NCI-H1436 treated with DMSO at 0.1 percent for 48 hours (cell line): ENCODE results near the gene POLR2J.

Experiments
- DNase-seq: peaks from one replicate; lab custom pipeline; 2025; lab: John Stamatoyannopoulos, UW

Gene POLR2J

DNA sequence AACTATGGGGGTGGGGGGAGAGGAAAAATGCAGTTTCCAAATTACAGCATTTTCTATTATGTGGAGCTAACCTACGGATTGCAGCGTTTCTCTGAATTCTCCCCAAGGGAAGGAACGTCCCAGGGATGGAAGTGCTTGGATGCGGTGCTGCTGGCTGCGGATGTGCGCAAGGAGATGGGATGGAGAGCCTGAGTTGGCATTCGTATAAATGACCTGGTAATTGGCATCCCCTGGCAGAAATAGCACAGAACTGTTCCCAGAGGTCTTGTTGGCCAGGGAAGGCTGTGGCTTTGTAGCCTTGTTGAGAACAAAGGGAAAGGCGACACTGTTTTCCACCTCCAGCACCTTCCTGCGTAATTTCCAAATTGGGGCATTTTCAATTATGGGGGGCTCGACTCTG lies 42.6 kb downstream of the POLR2J start:
- no peak for DNase-seq

DNA sequence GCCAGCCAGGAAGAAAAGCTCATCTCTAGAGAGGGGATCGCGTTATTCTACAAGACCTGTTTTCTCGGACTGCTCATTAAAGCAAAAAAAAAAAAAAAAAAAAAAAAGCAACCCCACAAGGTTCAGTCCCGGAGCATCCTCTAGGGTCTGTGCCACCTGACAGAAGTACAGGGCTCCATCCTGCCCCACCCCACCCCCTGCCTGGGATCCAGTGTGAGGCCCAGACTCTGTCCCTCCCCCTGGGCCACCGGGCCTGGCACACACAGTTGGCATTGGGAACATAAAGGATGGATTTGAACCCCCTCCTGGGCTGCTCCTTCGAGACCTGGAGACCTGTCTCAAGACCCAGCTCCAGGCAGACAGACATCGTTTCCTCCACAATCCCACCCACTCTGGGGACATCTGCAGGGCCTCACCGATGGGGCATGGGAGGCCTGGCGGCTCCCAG lies 44.7 kb downstream of the POLR2J start:
- no peak for DNase-seq

DNA sequence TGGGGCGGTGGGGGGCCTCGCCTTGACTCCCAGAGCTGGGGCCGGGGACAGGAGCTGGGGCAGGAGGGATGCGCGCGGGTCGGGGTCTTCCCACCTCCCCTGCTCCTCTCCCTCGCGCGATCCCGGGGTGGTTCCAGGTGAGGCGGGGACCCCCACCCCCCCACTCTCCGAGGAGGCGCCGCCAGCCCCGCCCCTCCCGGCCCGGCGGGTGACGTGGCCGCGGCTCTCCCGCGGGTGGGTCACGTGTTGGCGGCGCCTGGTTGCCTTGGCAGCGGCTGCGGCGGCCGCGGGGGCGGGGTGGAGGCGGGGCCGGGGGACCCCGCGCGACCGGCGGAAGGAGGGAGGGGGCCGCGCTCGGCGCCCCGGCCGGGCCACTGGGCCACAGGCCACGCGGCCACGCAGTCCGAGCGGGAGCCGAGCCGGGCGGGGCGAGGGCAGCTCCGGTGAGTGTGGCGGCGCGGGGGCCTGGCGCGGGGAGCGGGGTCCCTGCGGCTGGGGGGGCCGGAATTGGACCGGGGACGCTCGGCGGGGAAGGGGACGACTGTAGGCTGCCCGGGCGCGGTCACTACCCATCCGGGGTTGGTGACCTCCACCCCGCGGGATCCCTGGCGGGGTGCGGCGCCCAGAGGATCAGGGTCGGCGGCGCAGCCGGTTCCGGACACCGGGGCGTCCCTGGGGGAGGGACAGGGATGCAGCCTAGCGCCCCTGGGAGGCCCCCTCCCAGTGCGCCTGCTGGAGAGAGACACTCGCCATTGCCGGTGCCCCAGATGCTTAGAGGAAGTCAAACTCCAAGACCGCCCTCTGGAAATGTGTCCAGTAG lies 45.3 kb downstream of the POLR2J start, which contains the start of gene ORAI2:
ORAI2 (plus strand) TSS at position 357 of the 820 bp plus-strand sequence. CDS start 5,382 bp downstream, outside the sequence.
- DNase-seq = no peak

DNA sequence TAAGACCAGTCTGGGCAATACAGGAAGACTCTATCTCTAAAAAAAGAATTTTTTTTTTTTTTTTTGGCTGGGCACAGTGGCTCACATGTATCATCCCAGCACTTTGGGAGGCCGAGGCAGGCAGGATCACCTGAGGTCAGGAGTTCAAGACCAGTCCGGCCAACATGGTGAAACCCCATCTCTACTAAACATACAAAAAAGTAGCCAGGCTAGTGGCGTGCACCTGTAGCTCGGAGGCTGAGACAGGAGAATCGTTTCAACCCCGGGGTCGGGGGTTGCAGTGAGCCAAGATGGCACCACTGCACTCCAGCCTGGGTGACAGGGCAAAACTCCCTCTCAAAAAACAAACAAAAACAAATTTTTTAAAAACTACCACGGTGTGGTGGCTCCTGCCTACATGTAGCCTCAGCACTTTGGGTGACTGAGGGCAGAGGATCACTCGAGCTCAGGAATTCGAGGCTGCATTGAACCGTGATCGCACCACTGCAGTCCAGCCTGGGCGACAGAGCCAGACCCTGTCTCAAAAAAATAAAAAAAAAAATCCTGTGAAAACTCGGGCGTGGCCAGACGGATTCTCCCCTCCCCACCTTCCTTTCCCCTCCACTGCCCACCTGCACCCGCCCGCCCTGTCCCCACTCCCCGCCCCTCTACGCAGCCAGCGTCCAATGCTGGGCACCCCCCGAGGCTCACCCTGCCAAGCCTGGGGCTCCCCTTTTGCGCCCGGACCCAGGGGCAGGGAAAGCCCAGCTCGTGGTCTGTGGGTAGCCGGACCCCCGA lies 46.1 kb downstream of the POLR2J start:
- no peak for DNase-seq

DNA sequence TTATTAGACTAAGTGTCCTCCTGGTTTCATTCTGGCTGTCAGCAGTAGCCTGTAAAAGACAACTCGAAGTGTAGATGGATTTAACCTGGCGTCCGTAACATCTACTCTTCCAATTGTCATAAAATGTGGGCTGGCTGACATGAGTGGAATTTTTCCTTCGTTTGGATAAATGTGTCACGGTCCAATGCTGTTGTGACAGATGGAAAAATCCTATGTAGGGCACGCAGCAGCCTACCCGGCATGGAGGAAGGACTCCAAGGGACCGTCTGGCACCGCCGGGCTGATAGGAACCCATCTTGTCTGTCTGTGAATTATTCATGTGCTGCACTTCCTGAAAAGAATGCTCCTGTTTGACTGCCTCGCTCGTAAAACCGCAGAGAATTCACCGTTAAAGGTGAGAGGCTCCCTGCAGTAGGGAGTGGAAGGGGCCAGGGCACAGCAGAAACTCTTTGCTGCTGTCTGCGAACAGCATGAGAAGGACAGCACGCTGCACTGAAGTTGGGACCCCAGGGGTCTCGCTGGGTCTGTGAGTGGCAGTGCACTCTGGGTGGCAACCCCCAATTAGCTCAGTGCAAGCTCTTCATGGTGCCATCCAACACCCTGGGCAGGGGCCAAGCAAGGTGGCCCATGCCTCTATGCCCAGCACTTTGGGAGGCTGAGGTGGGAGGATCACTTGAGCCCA lies 47.0 kb downstream of the POLR2J start:
- DNase-seq = no peak

DNA sequence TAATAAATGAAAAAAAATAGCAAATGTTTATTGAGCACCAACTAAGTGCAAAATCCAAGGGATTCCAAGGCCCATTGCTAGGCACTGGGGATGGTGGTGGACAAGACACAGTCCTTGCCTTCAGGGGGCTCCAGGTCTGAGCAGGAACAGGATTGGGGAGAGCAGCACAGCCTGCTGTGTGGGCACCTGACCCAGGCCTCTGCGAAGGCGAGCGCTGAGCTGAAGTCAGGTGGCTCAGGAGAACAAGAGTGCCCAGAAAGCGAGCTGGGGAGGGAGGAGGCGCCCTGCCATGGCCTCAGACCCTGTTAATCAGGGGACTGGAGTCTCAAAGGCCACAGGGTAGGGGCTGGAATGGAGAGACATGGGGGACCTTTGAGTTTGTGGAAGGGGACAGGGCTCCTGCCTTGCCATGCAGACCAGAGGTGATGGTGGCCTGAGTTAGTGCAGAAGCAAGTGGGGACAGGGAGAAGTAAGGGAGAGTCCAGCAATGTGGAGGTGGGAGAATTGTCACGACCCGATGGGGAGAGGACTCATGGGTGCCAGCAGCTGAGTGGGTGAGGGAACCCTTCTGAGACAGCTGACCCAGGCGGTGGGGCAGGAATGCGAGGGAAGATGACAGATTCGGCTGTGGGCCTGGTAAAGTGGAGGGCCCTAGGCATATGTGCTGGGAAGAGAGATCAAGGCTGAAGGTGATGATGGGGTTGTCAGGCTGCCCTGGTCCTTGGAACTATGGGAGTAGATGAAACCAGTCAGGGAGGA lies 49.4 kb downstream of the POLR2J start:
- DNase-seq = no peak

DNA sequence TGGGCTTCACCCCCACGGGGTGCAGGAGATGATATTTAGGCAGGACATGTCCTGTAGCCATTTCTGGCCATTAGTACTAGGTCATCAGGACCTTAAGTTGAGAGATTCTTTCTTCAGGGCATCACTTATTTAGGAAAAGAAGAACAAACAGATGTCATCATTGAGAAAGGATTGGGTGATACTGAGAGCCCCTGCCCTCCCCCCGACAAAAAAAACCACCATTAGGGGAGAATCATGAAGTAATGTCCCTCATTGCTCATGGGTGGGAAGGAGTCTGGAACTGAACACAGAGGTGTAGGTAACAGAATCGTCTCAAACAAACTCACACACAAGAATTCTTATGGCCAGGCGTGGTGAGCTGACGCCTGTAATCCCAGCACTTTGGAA lies 51.7 kb downstream of the POLR2J start:
- DNase-seq = no peak

DNA sequence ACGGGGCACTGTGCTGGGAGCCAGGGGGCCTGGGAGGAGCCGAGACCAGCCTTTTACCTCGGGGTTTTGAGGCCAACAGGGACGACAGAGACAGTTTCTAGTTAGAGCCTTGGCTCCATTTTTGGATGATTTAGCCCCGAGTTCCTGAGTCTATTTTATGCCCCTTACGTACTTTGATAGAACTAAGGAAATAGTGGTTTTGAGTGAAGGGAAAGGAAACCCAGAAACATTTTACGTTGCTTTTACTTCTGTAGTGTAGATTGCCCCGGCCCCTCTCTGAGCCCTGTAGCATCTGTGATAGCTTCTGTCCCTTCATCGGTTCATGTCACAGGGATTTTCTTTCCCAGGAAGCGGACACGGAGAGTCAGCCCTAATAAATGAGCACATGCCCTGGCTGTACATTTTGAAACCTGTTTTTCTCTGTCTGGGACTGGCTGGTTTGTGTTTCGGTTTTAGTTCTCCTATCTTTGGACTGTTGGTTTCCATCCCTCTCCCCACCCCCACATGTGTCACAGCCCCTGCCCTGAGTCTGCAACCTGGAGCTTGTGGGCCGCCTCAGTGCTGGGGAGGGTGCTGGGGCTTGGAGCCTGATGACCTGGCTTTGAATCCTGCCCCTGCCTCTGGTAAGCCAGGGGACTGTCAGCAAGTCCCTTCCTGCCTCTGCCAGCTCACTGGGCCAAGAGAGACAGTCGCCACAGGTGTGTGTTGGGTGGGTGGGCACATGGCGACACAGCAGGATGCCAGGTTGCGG lies 52.3 kb downstream of the POLR2J start:
- DNase-seq = no peak

DNA sequence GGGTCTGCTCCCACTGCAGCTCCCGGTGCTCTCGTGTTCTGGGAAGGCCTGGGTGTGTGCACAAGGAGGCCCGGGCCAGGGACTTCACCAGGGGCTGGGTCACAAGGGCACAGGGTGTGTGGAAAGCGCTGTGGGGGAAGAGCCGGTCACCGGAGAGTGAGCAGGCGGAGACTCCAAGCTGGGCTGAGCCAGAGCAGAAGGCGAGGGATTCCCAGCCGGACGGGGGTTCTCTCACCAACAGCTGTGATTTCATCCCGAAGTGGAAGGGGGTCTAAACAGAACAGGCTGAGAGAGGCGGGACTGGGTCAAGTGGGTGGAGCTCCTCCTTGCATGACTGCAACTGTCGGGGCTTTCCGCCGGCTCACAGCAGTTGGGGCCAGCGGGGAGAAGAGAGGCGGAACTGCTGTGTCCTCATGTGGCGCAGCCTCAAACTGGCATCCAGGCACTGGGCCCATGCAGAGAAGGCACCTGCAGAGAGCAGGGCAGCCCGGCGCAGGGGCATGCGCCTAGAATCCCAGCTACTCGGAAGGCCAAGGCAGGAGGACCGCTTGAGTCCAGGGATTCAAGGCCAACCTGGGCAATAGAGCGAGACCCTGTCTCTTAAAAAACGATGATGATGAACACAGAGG lies 53.0 kb downstream of the POLR2J start:
- DNase-seq = no peak

DNA sequence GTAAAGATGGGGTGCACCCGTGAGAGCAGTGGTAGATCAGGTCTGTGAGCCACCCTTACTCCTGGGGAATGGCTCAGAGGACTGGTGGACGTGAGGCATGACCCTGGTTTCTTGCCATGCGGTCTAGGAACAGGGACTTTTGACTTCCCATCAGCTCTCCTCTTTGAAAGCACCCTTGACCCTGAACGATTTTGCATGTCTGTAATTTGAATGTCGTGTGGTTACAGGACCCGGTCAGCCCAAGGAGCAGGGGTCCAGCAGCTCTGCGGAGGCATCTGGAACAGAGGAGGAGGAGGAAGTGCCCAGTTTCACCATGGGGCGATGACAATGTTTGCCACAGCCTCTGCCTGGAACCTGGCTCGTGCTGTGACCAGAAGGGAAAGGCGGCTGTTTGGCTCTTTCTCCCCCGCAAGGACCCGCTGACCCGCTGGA lies 53.9 kb downstream of the POLR2J start:
- no peak for DNase-seq

DNA sequence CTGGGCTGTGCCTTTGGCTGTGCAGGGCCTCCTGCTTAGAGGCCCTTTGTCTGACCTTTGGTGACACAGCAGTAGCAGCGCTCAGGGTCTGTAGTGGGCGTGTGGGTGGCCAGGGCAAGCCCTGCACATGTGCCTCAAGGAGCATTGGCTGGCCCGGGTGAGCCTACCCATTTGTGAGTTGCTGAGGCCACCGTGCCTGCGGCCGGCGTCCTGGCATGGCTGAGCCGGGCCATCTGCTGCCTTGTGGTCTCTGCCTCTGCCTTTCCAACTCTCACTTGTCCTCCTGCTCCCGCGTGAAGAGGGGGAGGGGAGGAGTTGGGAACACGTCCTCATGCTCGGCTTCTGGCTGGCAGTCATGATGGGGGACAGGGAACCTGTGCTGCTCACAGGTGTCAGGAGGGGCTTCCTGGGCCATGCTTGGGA lies 54.6 kb downstream of the POLR2J start:
- no peak for DNase-seq
